Measurements from ENCODE around the gene SCN1B. TPM values are rescaled to one million over a fixed set of nuclear protein-coding genes. Genes with fewer than 3 reads are reported as not detected.
A peak's percentile ranks its signal among the peaks of the same experiment; 100 is the strongest.

Gene SCN1B
- 1 to 10 TPM; 1.4 to 1.5 TPM for total RNA-seq
- polyA plus RNA-seq (2013, experiment 1 of 2): 1.7 TPM
- 2.5 TPM for polyA plus RNA-seq (2013, experiment 2 of 2)
- long read RNA-seq, experiment 1, partial matches to known transcripts: 0 of 1 reads
- long read RNA-seq, experiment 1, other reads (novel, unspliced or antisense): 0 of 1 reads
- long read RNA-seq, experiment 2, partial matches to known transcripts: 0 of 2 reads
- long read RNA-seq, experiment 2, other reads (novel, unspliced or antisense): 0 of 2 reads
- long read RNA-seq, experiment 3: 0 reads
- long read RNA-seq, experiment 4: 0 reads

DNA sequence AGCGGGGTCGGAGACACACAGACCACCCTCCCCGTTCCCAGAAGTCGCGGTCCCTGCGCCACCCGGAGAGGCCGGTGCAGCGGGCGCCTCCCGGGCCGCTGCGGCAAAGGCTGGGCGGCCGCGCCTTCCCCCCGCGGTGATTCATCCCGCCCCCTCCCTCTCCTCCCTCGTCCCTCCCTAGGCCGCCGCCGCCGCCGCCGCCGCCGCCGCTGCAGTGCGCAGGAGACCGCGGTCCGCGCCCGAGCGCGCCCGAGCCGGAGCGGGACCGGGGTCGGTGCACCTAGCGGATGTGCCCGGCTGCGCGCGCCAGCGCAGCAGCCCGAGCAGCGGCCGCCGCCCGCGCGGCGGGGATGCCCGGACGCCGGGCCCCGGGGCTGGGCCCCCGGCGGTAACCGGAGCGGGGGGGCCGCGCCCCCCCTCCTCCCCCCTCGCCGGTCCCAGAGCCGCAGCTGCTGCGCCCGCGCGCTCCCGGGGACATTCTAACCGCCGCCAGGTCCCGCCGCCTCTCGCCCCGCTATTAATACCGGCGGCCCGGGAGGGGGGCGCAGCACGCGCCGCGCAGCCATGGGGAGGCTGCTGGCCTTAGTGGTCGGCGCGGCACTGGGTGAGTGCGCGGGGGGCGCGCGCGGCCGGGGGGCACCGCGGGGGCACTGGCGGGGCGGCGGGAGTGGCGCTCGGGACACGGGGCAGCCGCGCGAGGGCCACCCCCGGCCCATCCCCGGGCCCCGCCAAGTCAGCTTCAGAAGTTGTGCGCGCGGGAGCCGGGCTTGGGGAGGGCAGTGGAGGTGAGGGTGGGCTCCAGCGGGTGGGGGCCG, at the start of gene SCN1B:
Gene SCN1B (plus strand): TSS at position 214 of the 815 bp plus-strand sequence. CDS start 351 bp downstream, at position 565.
- Histone ChIP-seq H3K36me3 (ENCODE audit: control insufficient read depth, insufficient read depth, low read length) (peaks cover 27% of the 10 kb centered on the region), H3K4me1 (ENCODE audit: control insufficient read depth, insufficient read depth, low read length) (no peaks in the 10 kb centered on the region), H3K4me3 (ENCODE audit: low read length) (peak within 1 kb of the TSS; percentile 74), H3K9ac (ENCODE audit: extremely low read depth, low read length, poor library complexity, severe bottlenecking) (no peak within 1 kb of the TSS), H3K9me3 (ENCODE audit: control insufficient read depth, low read length) (no peaks in the 10 kb centered on the region), H3K27me3 (ENCODE audit: control insufficient read depth, insufficient read depth, low read length, poor library complexity, severe bottlenecking) (peaks cover 38% of the 10 kb centered on the region), H3K27ac (ENCODE audit: low read depth, low read length) (no peak within 1 kb of the TSS)
- peak within 1 kb of the TSS; percentile 59 for H3K4me3 Mint-ChIP-seq
- peaks cover 26% of the 10 kb centered on the region for H3K36me3 Mint-ChIP-seq (ENCODE audit: low read depth)
- no peaks in the 10 kb centered on the region for H3K9me3 Mint-ChIP-seq
- peak; percentile 88 for DNase-seq
- TF ChIP-seq, protein P1, sequence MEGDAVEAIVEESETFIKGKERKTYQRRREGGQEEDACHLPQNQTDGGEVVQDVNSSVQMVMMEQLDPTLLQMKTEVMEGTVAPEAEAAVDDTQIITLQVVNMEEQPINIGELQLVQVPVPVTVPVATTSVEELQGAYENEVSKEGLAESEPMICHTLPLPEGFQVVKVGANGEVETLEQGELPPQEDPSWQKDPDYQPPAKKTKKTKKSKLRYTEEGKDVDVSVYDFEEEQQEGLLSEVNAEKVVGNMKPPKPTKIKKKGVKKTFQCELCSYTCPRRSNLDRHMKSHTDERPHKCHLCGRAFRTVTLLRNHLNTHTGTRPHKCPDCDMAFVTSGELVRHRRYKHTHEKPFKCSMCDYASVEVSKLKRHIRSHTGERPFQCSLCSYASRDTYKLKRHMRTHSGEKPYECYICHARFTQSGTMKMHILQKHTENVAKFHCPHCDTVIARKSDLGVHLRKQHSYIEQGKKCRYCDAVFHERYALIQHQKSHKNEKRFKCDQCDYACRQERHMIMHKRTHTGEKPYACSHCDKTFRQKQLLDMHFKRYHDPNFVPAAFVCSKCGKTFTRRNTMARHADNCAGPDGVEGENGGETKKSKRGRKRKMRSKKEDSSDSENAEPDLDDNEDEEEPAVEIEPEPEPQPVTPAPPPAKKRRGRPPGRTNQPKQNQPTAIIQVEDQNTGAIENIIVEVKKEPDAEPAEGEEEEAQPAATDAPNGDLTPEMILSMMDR (conservative IDR thresholded peaks at IDR 0.05): no peak
- peaks cover 6% of the 10 kb centered on the region for H3K4me1 Mint-ChIP-seq
- peaks cover 34% of the 10 kb centered on the region for H3K27me3 Mint-ChIP-seq (ENCODE audit: insufficient read depth)
- H3K27ac Mint-ChIP-seq: no peak within 1 kb of the TSS
- 0% methylated on average over 22 to 116 of the region's 118 CpGs for WGBS, 2 experiments (ENCODE audit: insufficient coverage in 1 of 2, insufficient read length in 1 of 2)

- Mint-ChIP-seq H3K4me3 (no peak overlapping the region), H3K27ac (no peak overlapping the region), H3K4me1 (no peaks in the 10 kb centered on the region), H3K36me3 (ENCODE audit: low read depth) (no peaks in the 10 kb centered on the region), H3K9me3 (peaks cover 22% of the 10 kb centered on the region), H3K27me3 (ENCODE audit: insufficient read depth) (peaks cover 3% of the 10 kb centered on the region)
- Histone ChIP-seq H3K36me3 (ENCODE audit: control insufficient read depth, insufficient read depth, low read length) (no peaks in the 10 kb centered on the region), H3K4me1 (ENCODE audit: control insufficient read depth, insufficient read depth, low read length) (no peaks in the 10 kb centered on the region), H3K27ac (ENCODE audit: low read depth, low read length) (no peak overlapping the region), H3K9ac (ENCODE audit: extremely low read depth, low read length, poor library complexity, severe bottlenecking) (no peak overlapping the region), H3K27me3 (ENCODE audit: control insufficient read depth, insufficient read depth, low read length, poor library complexity, severe bottlenecking) (no peaks in the 10 kb centered on the region), H3K9me3 (ENCODE audit: control insufficient read depth, low read length) (no peaks in the 10 kb centered on the region), H3K4me3 (ENCODE audit: low read length) (no peak overlapping the region)
- TF ChIP-seq, protein P1 (conservative IDR thresholded peaks at IDR 0.05): no peak
- 97 to 100% methylated on average over 2 to 4 of the region's 5 CpGs for WGBS, 2 experiments (ENCODE audit: insufficient coverage in 1 of 2, insufficient read length in 1 of 2)
- no peak for DNase-seq
Observed at GRCh38 chr19:34982275-34982674, 48.0 kb upstream of the SCN1B start.

DNA sequence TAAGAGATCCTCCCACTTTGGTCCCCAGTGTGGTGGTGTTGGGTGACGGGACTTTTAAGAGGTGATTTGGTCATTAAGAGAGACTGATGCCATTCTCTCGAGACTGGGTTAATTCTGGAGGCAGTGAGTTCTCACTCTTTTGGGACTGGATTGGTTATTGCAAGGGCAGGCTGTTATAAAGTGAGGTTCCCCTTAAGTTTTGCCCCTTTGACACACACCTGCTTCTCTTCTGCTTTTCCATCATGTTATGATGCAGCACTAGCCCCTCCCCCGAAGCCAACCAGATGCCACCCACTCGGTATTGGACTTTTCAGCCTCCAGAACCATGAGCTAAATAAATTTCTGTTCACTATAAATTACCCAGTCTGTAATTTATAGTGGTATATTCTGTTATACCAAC, 46.5 kb upstream of the SCN1B start:
- H3K27ac ChIP-seq (ENCODE audit: low read depth, low read length): no peak overlapping the region
- H3K27me3 ChIP-seq (ENCODE audit: control insufficient read depth, insufficient read depth, low read length, poor library complexity, severe bottlenecking): no peaks in the 10 kb centered on the region
- Mint-ChIP-seq H3K4me3 (no peak overlapping the region), H3K36me3 (ENCODE audit: low read depth) (no peaks in the 10 kb centered on the region), H3K27me3 (ENCODE audit: insufficient read depth) (peaks cover 3% of the 10 kb centered on the region), H3K4me1 (no peaks in the 10 kb centered on the region), H3K27ac (no peak overlapping the region), H3K9me3 (peaks cover 15% of the 10 kb centered on the region)
- TF ChIP-seq, protein P1 (conservative IDR thresholded peaks at IDR 0.05): no peak
- no peak overlapping the region for H3K9ac ChIP-seq (ENCODE audit: extremely low read depth, low read length, poor library complexity, severe bottlenecking)
- H3K36me3 ChIP-seq (ENCODE audit: control insufficient read depth, insufficient read depth, low read length): no peaks in the 10 kb centered on the region
- no peaks in the 10 kb centered on the region for H3K9me3 ChIP-seq (ENCODE audit: control insufficient read depth, low read length)
- no peak overlapping the region for H3K4me3 ChIP-seq (ENCODE audit: low read length)
- no peak for DNase-seq
- WGBS, 2 experiments (ENCODE audit: insufficient coverage in 1 of 2, insufficient read length in 1 of 2): 86 to 92% methylated on average over 1 to 4 of the region's 4 CpGs
- H3K4me1 ChIP-seq (ENCODE audit: control insufficient read depth, insufficient read depth, low read length): no peaks in the 10 kb centered on the region

Measured in endodermal cell (in vitro differentiated cells).